KG1 (cell line): ENCODE data around the gene CCDC18.
"Not testable (repeated sequence)": the region's sequence is repeated elsewhere in the genome, so short reads cannot be mapped to it uniquely, and the experiment has no call there.

Experiments
- DNase-seq: peaks from one replicate; lab custom pipeline; 2025; lab: John Stamatoyannopoulos, UW

Gene CCDC18

GRCh38 chr1:93243233-93243632 lies 62.7 kb downstream of the CCDC18 start:
- DNase-seq, result not testable (repeated sequence)

GRCh38 chr1:93244298-93245069 lies 64.0 kb downstream of the CCDC18 start:
- no peak for DNase-seq

- no peak for DNase-seq
These were observed 71.4 kb downstream of the CCDC18 start for GRCh38 chr1:93251966-93252365.

GRCh38 chr1:93252598-93252997 lies 72.1 kb downstream of the CCDC18 start:
- no peak for DNase-seq

DNA sequence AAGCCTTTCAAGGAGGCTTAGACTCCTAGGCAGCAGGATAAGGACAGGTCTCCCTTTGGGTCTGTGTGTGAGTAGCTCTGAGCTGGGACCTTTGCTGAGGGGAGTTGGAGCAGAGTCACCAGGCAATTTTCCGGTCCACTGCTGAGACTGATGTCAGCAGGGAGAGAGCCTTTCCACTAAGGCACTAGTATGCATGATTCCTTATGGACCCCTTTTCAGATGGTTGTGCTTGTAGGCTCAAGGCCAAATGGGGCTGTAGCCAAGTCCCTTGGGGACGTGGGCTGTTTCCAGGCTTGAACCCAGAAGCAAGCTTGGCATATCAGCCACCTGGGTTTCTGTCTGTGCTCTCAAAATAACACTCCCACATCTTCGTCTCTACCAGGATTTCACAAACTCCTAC lies 73.0 kb downstream of the CCDC18 start:
- no peak for DNase-seq

DNA sequence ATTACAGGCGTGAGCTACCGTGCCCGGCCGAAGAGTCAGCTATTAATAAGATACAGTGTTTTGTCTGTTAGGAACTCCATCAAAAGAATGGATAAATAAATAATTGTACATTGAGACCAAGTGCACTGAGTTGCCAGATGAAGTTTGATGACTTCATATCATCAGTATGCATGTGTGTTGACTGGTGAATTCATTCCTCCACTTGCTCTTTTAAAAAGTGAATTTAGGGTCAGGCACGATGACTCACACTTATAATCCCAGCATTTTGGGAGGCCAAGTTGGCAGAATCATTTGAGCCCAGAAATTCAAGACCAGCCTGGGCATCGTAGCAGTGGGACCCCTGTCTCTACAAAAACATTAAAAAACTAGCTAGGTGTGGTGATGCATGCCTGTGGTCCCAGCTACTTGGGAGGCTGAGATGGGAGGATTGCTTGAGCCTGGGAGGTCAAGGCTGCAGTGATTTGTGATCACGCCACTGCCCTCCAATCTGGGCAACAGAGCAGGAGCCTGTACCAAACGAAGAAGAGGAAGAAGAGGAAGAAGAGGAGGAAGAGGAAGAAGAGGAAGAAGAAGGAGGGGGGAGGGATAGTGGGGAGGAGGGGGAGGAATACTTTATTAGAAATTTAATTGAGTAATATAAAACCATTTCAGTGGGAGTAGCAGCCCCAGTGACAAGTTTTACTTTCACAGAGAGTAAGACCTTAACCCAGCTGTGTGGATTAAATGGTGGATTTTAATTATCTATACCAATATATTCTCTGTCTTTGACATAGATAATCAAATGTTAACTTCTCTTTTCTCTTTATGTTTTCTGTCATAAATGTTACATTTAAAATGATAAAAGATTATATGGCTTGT lies 74.9 kb downstream of the CCDC18 start:
- no peak for DNase-seq

- no peak for DNase-seq
These were observed 75.9 kb downstream of the CCDC18 start for GRCh38 chr1:93256433-93256832.

DNA sequence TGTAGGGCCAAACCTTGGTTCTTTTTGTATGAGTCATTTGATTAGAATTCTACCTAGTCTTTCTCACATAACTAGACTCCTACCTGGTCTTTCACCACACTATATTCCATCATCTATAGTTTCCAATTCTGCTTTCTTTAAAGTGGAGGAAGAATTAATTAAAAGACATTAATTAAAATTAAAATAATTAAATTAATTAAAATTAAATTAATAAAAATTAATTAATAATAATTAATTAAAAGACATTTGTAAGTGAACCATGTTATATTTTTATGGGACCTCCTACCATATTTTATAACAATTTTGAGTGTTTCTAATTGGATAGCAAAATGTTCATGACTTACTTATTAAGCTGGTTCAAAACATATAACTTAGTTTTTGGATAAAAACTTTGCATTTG lies 77.4 kb downstream of the CCDC18 start:
- no peak for DNase-seq

DNA sequence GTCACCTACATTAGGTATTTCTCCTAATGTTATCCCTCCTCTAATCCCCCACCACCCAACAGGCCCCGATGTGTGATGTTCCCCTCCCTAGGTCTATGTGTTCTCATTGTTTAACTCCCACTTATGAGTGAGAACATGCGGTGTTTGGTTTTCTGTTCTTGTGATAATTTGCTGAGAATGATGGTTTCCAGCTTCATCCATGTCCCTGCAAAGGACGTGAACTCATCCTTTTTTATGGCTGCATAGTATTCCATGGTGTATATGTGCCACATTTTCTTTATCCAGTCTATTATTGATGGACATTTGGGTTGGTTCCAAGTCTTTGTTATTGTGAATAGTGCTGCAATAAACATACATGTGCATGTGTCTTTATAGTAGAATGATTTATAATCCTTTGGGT lies 80.2 kb downstream of the CCDC18 start:
- DNase-seq, result not testable (repeated sequence)

GRCh38 chr1:93262645-93263044 lies 82.1 kb downstream of the CCDC18 start:
- no peak for DNase-seq

DNA sequence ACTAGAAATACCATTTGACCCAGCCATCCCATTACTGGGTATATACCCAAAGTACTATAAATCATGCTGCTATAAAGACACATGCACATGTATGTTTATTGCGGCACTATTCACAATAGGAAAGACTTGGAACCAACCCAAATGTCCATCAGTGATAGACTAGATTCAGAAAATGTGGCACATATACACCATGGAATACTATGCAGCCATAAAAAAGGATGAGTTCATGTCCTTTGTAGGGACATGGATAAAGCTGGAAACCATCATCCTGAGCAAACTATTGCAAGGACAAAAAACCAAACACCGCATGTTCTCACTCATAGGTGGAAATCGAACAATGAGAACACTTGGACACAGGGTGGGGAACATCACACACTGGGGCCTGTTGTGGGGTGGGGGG lies 88.4 kb downstream of the CCDC18 start:
- DNase-seq, result not testable (repeated sequence)

GRCh38 chr1:93275262-93275633 lies 94.7 kb downstream of the CCDC18 start:
- not testable (repeated sequence) for DNase-seq

DNA sequence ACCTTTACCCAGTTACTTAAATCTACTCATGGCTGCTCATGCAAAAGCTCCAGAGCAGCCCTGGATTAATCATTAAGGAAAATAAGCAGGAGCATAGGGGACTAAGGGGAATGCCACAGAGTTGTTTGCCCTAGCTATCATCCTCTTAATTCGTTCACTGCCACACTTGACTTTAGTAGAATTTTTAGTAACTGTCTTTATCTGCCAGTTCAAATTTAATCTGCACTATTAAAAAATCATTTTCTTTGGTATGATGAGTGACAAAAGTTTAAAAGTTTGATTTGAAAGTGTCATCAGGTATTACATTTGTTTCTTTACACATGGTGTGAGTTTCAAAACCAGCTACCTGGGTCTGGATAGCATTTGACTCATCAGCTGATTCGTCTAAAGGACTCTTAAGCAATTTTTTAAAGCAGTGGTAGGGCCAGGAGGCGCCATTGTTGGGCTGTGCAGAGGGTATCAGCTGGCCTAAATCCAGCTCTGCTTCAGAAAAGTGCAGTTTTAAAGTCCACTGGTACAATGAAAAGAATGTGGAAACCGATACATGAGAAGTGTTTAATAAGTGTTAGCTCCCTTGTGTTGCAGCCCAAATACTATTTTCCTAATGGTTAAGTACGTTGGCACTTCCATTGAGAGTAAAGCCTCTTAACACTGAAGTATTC lies 95.2 kb downstream of the CCDC18 start:
- no peak for DNase-seq

GRCh38 chr1:93277530-93277929 lies 97.0 kb downstream of the CCDC18 start:
- DNase-seq, result not testable (repeated sequence)

GRCh38 chr1:93283496-93283895 lies 103.0 kb downstream of the CCDC18 start:
- DNase-seq, result no peak

DNA sequence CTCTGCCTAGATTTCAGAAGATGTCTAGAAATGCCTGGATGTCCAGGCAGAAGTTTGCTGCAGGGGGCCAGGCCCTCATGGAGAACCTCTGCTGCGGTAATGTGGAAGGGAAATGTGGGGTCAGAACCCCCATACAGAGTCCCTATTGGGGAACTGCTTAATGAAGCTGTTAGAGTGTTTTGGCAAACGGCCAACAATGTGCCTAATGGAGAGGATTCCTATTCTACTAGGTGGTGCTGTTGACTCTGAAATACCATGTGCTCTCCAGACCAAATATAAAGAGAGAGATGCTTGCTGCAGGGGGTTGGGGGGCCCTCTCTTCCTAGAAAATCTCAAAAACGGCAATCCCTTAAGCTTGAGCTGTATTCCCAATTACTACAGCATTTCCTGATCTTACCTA lies 108.0 kb downstream of the CCDC18 start:
- no peak for DNase-seq

DNA sequence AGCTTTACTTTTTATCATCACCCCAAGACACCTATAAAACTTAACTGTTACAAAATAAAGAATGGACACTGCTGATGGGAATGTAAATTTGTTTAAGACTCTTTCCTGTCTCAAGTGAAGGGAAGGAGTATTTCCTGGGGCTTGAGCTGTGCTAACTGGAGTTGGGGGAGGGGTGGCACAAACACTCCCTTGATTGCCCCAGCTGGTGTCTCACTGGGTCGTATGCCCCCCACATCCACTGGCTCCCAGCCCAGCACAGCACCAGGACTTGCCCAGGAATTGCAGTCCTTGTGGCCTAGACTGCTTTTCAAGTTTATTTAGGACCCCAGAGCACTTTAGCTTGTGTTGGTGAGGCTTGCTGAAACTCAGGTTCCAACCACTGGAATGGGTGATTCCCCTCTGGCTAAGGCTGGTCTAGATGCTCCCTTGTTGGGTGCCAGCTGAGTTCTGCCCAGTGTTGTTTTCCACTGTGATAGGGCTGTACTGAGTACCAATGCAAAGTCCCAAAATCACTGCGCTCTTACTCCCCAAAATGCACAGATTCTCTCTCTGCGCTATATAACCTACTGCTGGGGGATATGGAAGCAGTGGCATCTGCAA lies 116.1 kb downstream of the CCDC18 start:
- no peak for DNase-seq

DNA sequence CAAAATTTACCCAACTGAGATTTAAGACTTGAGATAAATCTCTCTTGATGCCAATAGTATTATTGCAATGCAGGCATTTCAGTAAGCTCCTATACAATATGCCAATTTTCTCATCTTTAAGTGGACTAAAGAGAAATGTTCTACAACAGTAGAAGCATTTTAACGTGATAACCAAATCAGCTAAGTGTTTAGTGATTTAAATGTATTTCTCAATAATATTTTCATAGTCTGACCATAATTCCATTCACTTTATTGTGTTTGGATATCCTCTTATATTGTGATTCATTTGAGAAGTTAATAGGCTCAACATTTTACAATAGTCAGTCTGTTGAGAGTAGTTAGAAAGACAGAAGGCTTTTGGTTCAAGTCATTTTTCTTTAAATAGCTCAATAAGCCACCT lies 120.6 kb downstream of the CCDC18 start:
- DNase-seq, result no peak

- DNase-seq, result no peak
These were observed 121.6 kb downstream of the CCDC18 start for GRCh38 chr1:93302078-93302477.

DNA sequence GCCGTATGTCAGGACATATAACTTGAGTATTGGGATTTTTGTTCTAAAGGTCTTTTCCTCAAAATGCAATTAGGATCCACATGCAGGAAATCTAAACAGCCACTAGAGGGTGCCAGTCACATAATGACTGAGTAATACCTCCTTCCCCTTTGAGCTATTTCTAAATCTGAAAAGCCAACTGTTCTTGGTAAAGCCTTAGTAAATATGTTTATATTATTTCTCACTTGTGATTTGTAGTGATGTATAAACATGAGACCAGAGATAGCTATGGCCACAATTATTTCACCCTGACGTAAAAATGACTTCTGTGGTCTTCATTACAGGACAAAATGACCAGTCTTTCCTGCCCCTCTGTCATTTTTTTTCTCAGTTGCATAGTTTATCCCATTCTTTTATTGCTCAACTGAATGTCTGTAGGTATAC lies 124.2 kb downstream of the CCDC18 start:
- peak; percentile 40 for DNase-seq

- no peak for DNase-seq
These were observed 126.4 kb downstream of the CCDC18 start for GRCh38 chr1:93306920-93307319.

DNA sequence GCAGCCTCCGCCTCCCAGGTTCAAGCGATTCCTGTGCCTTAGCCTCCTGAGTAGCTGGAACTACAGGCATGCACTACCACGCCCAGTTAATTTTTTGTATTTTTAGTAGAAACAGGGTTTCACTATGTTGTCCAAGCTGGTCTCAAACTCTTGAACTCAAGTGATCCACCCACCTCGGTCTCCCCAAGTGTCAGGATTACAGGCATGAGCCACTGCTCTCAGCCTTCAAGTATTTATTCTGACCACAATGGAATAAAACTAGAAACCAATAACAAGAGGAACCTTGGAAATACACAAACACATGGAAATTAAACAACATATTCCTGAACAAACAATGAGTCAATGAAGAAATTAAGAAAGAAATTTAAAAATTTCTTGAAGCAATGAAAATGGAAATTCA lies 132.5 kb downstream of the CCDC18 start:
- no peak for DNase-seq
